ENCODE results near the gene KLHL8. TPM values are rescaled to one million over a fixed set of nuclear protein-coding genes. Genes with fewer than 3 reads are reported as not detected.

KLHL8 gene
- total RNA-seq, 1 donor from 2014 or later, result 20.6 TPM

DNA sequence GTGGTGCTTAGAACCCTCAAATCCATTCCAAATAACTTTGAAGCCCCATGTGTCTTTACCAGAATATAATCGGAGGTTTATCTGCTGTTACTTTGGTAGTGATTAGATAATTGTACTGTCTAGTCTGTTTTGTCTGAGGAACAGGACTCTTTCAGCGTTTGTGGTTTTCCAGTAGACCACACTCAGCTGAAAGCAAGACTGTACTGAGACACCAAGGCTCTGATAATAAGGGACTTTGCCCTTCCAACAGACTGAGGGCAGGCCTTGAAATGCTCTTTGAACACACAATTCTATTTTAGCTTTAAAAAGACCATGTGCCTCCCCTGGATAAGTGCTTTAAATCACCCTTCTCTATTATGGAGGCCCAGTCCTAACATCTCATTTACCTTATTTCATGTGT is 76.1 kb downstream of the KLHL8 start:
- H3K27ac ChIP-seq, result no peak overlapping the region
- H3K36me3 ChIP-seq, result peaks cover 32% of the 10 kb centered on the region
- no peaks in the 10 kb centered on the region for H3K9me3 ChIP-seq
- peak in 1 of 2 donors; percentile 37 for ATAC-seq
- H3K27me3 ChIP-seq (ENCODE audit: low read depth), result no peaks in the 10 kb centered on the region
- intact Hi-C loops (cut with DNase I), result no loop called here
- TF ChIP-seq, protein P1, sequence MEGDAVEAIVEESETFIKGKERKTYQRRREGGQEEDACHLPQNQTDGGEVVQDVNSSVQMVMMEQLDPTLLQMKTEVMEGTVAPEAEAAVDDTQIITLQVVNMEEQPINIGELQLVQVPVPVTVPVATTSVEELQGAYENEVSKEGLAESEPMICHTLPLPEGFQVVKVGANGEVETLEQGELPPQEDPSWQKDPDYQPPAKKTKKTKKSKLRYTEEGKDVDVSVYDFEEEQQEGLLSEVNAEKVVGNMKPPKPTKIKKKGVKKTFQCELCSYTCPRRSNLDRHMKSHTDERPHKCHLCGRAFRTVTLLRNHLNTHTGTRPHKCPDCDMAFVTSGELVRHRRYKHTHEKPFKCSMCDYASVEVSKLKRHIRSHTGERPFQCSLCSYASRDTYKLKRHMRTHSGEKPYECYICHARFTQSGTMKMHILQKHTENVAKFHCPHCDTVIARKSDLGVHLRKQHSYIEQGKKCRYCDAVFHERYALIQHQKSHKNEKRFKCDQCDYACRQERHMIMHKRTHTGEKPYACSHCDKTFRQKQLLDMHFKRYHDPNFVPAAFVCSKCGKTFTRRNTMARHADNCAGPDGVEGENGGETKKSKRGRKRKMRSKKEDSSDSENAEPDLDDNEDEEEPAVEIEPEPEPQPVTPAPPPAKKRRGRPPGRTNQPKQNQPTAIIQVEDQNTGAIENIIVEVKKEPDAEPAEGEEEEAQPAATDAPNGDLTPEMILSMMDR (IDR thresholded peaks at IDR 0.05), result no peak
- H3K4me3 ChIP-seq, result no peak overlapping the region
- no peak for DNase-seq
- H3K4me1 ChIP-seq, result no peaks in the 10 kb centered on the region

DNA sequence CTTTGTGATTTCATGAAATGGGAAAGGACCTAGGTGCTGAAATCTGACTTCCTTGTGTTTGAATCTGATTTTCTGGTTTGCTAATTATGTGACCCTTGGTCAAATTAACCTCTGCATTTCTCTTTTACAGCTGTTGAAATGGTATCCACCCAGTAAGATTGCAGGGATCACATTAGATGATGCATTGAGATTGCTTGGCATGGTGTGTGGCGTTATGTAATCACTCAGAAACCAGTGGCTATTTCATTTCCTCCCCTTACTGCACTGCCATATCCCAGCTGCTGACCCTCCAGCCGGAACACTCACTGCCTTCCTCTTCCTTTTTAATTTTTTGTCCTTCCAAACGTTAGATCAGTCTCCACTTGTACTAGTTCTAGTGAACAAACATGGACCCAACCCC is 79.0 kb downstream of the KLHL8 start:
- DNase-seq (no peak), ATAC-seq (peak; percentile 69 to 71)
- Histone ChIP-seq H3K27ac (no peak overlapping the region), H3K9me3 (no peaks in the 10 kb centered on the region), H3K4me3 (no peak overlapping the region), H3K36me3 (peaks cover 59% of the 10 kb centered on the region), H3K4me1 (no peaks in the 10 kb centered on the region), H3K27me3 (ENCODE audit: low read depth) (no peaks in the 10 kb centered on the region)
- TF ChIP-seq, protein P1 (IDR thresholded peaks at IDR 0.05), result no peak
- intact Hi-C loops (cut with DNase I), result no loop called here

DNA sequence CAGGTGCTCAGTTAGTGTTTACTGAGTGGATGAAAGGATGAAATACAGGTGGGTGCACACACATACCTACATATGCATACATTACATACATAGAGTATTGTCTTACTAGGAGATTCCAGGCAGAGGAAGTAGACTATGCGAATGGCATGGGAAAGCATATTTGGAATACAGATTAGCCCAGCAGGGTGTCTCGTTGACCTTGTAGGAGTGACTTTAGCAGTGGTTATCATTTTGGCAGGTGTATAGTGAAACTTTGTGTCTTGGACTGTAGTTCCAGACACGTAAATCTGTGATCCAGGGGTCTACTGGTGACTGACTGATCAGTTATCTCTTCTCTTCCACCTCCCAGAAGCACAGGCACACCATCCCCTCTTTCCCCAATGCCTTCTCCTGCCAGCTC is 86.3 kb downstream of the KLHL8 start:
- no peaks in the 10 kb centered on the region for H3K9me3 ChIP-seq
- no peaks in the 10 kb centered on the region for H3K4me1 ChIP-seq
- no peak overlapping the region for H3K4me3 ChIP-seq
- no peak overlapping the region for H3K27ac ChIP-seq
- H3K27me3 ChIP-seq (ENCODE audit: low read depth), result no peaks in the 10 kb centered on the region
- no peak for DNase-seq
- peaks cover 95% of the 10 kb centered on the region for H3K36me3 ChIP-seq
- no peak for ATAC-seq
- TF ChIP-seq, protein P1 (IDR thresholded peaks at IDR 0.05), result no peak
- intact Hi-C loops (cut with DNase I), result no loop called here

DNA sequence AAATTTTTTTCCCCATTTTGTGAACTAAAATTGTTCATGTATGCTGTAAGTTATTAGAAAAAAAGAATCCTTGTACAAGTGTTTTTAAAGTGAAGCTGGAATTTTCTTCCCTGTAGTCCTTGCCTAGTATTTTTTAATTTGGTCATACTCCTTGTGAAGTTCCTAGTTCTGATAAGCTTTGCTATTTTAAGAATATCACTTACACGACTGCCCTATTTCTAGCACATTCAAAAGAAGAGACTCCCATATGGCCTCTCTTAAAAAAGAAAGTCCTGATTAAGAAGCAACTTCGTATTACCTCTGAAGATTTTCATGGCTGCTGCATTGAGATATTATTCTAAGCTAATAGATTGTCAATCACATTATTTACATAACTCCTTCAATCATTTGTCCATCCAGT is 87.2 kb downstream of the KLHL8 start:
- intact Hi-C loops (cut with DNase I), result no loop called here
- H3K4me3 ChIP-seq, result no peak overlapping the region
- no peaks in the 10 kb centered on the region for H3K4me1 ChIP-seq
- H3K36me3 ChIP-seq, result peaks cover 98% of the 10 kb centered on the region
- ATAC-seq (no peak), DNase-seq (no peak)
- H3K27ac ChIP-seq, result no peak overlapping the region
- no peaks in the 10 kb centered on the region for H3K9me3 ChIP-seq
- no peaks in the 10 kb centered on the region for H3K27me3 ChIP-seq (ENCODE audit: low read depth)
- TF ChIP-seq, protein P1 (IDR thresholded peaks at IDR 0.05), result no peak

DNA sequence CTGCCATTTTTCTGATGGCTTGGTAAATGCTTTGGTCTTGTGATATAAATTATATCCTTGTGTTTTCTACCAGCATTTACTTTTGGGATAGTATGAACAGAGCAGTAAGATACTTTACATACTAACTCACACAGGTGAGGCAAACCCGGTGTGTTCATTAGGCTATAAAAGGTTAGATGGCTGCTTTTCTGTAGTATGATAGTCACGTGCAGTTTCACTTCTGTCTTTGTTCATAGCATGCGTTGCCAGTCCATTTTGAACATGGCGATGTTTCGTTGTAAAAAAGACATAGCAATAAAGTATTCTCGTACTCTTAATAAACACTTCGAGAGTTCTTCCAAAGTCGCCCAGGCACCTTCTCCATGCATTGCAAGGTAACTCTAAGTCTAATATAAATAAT is 88.4 kb downstream of the KLHL8 start:
- TF ChIP-seq, protein P1 (IDR thresholded peaks at IDR 0.05), result no peak
- peaks cover 98% of the 10 kb centered on the region for H3K36me3 ChIP-seq
- DNase-seq (no peak), ATAC-seq (no peak)
- intact Hi-C loops (cut with DNase I), result no loop called here
- H3K27ac ChIP-seq, result no peak overlapping the region
- no peaks in the 10 kb centered on the region for H3K4me1 ChIP-seq
- H3K27me3 ChIP-seq (ENCODE audit: low read depth), result no peaks in the 10 kb centered on the region
- H3K9me3 ChIP-seq, result no peaks in the 10 kb centered on the region
- no peak overlapping the region for H3K4me3 ChIP-seq
